Measurements from ENCODE around the gene AGPAT3.

GRCh38 chr21:43859747-43860214 lies 5.2 kb upstream of the AGPAT3 start:
- no peak for TF ChIP-seq CTCF (IDR thresholded peaks at IDR 0.05)
- no peak for TF ChIP-seq POLR2A (IDR thresholded peaks at IDR 0.05)
- no peak for TF ChIP-seq EP300 (IDR thresholded peaks at IDR 0.05)

Measured in ovary (tissue), 3 donors.